Right cardiac atrium (tissue), 5 donors: ENCODE measurements around the gene AP1M2. TPM values are rescaled to one million over a fixed set of nuclear protein-coding genes. Genes with fewer than 3 reads are reported as not detected.
"Not testable (repeated sequence)": the region's sequence is repeated elsewhere in the genome, so short reads cannot be mapped to it uniquely, and the experiment has no call there.

Experiments used
- ATAC-seq, 2 donors: fragments of 200-7000 bp; cut with Tn5 transposase; one replicate each; pipeline versions ENCODE4 v1.8.0 to v1.9.1; 2020; ENCODE audit warnings: moderate library complexity in 2 of 2, mild to moderate bottlenecking in 1 of 2
- DNase-seq, 3 donors: peaks; one replicate each; pipeline ENCODE4 v3.0.0-alpha.2; 2020
- H3K27ac ChIP-seq: one replicate; pipeline ENCODE4 v1.5.1; 2013; ENCODE audit warnings: mild to moderate bottlenecking, low read length, control low read depth, moderate library complexity
- H3K27me3 ChIP-seq: one replicate; pipeline ENCODE4 v1.6.1; 2013; ENCODE audit not compliant: control insufficient read depth, insufficient read depth
- H3K4me1 ChIP-seq: one replicate; pipeline ENCODE4 v1.6.1; 2013; ENCODE audit warnings: low read length; ENCODE audit not compliant: control insufficient read depth, insufficient read depth
- H3K4me3 ChIP-seq: one replicate; pipeline ENCODE4 v1.5.1; 2013; ENCODE audit warnings: low read length, control low read depth
- H3K9me3 ChIP-seq: one replicate; pipeline ENCODE4 v1.6.1; 2013; ENCODE audit warnings: low read length; ENCODE audit not compliant: control insufficient read depth
- WGBS: extraction: QIAGEN DNeasy Blood & Tissue Kit; methylation state at CpG from one replicate; pipeline ENCODE4 v1.1.7; 2013; 5-methylcytosine and 5-hydroxymethylcytosine counted together
- intact Hi-C, 4 donors: fragments of 100-400 bp; cut with DNase I; formaldehyde crosslinking; loops; one replicate each; pipeline versions ENCODE4 v1.11.0 to v1.14.0; 2022 to 2023
- polyA plus RNA-seq: library from polyadenylated mRNA; stranded (reverse); fragments of 200-250 nt; gene quantifications from one replicate; pipeline ENCODE4 v1.2.3, GENCODE V29; 2013
- total RNA-seq, 4 donors: library from RNA; stranded (reverse); fragmentation: NEBNext Ultra II Directional; extraction: Animal tissue kit (Norgen Biotek cat#: 25700); gene quantifications; one replicate each; pipeline ENCODE4 v1.2.1, GENCODE V29; 2021
- donor health status: healthy with polysubstance abuse.
- donor health status: DM: no; HTN: yes; CAD: no.
- donor health status: DM: no; HTN: no; CAD: no.
- donor health status: DM: no; HTN: yes; CAD: no; lungs with severe emphysema.
- donor health status: DM: yes; HTN: yes; CAD: no.

The AP1M2 gene
- total and polyA plus RNA-seq, 5 donors = 0.09 TPM; not detected in 4

GRCh38 chr19:10562609-10563008, 24.5 kb downstream of the AP1M2 start:
- WGBS = 91% methylated on average over 5 of the region's 5 CpGs
- intact Hi-C loops = loop anchor here in 1 of 4 donors (10.0 kb wide), 1 partner anchor 58 kb away; the partner anchor contains the start of gene KEAP1

GRCh38 chr19:10560154-10560553, 27.0 kb downstream of the AP1M2 start:
- no peak for DNase-seq
- H3K27me3 ChIP-seq = no peaks in the 10 kb centered on the region
- H3K4me3 ChIP-seq = no peak overlapping the region
- no peak overlapping the region for H3K27ac ChIP-seq
- no peaks in the 10 kb centered on the region for H3K4me1 ChIP-seq
- H3K9me3 ChIP-seq = no peaks in the 10 kb centered on the region
- no peak for ATAC-seq
- intact Hi-C loops = loop anchor here in 1 of 4 donors (10.0 kb wide), 1 partner anchor 55 kb away; the partner anchor contains the start of gene KEAP1
- WGBS = 89% methylated on average over 7 of the region's 7 CpGs

More at GRCh38 chr19:10562609-10563008, 24.5 kb downstream of the AP1M2 start:
- no peaks in the 10 kb centered on the region for H3K27me3 ChIP-seq
- no peaks in the 10 kb centered on the region for H3K9me3 ChIP-seq
- no peak overlapping the region for H3K27ac ChIP-seq
- ATAC-seq (no peak), DNase-seq (peak in 1 of 3 donors; percentile 3)
- H3K4me1 ChIP-seq = no peaks in the 10 kb centered on the region
- no peak overlapping the region for H3K4me3 ChIP-seq

DNA sequence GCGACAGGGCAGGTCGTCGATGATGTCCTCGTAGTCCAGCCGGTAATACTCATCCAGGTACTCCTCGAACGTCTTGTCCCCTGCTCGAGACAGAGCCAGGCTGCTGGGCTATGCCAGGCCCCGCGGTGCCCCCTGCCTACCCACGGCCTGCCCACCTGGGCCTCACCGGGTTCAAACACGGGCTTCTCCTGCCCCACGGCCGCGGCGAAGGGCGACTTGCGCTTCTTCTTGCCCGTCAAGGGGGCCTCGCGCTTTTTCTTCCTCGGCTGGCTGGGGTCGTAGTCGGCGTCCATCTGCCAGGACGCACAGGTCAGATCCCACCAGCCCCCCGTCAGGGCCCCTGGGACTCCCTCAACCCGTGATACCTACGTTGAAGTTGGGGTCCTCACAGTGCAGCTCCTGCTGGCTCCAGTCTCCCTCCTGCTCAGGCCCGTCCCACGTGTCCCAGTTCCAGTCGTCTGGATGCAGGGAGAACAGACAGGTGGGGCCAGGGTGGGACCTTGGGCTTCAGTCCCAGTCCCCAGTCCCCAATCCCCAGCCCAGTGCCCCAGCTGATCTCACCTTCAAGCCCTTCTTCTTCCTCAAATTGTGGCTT, 29.4 kb downstream of the AP1M2 start:
- no peaks in the 10 kb centered on the region for H3K27me3 ChIP-seq
- no peaks in the 10 kb centered on the region for H3K4me1 ChIP-seq
- H3K27ac ChIP-seq = no peak overlapping the region
- H3K9me3 ChIP-seq = no peaks in the 10 kb centered on the region
- peak in 1 of 3 donors; percentile 64 for DNase-seq
- intact Hi-C loops = no loop called here
- ATAC-seq = peak in 1 of 2 donors; percentile 3
- no peak overlapping the region for H3K4me3 ChIP-seq
- 93% methylated on average over 33 of the region's 33 CpGs for WGBS

GRCh38 chr19:10555610-10555973, 31.5 kb downstream of the AP1M2 start:
- WGBS = 74% methylated on average over 7 of the region's 7 CpGs
- ATAC-seq (no peak), DNase-seq (no peak)
- no peaks in the 10 kb centered on the region for H3K9me3 ChIP-seq
- H3K27ac ChIP-seq = no peak overlapping the region
- H3K4me1 ChIP-seq = no peaks in the 10 kb centered on the region
- intact Hi-C loops = no loop called here
- H3K4me3 ChIP-seq = no peak overlapping the region
- H3K27me3 ChIP-seq = no peaks in the 10 kb centered on the region

- Histone ChIP-seq H3K4me1 (no peaks in the 10 kb centered on the region), H3K4me3 (no peak overlapping the region), H3K27me3 (no peaks in the 10 kb centered on the region), H3K9me3 (no peaks in the 10 kb centered on the region), H3K27ac (no peak overlapping the region)
- DNase-seq = peak in 1 of 3 donors; percentile 42
- no peak for ATAC-seq
- intact Hi-C loops = no loop called here
- 86% methylated on average over 30 of the region's 30 CpGs for WGBS
Observed at GRCh38 chr19:10554760-10555609, 32.1 kb downstream of the AP1M2 start.

- 61% methylated on average over 12 of the region's 12 CpGs for WGBS
- ATAC-seq (no peak), DNase-seq (peak in 1 of 3 donors; percentile 65)
- H3K9me3 ChIP-seq = no peaks in the 10 kb centered on the region
- intact Hi-C loops = no loop called here
- H3K27ac ChIP-seq = no peak overlapping the region
- H3K4me3 ChIP-seq = no peak overlapping the region
- no peaks in the 10 kb centered on the region for H3K27me3 ChIP-seq
- no peaks in the 10 kb centered on the region for H3K4me1 ChIP-seq
Observed at GRCh38 chr19:10553943-10554381, 33.1 kb downstream of the AP1M2 start.

GRCh38 chr19:10553087-10553667, 33.9 kb downstream of the AP1M2 start:
- 80% methylated on average over 13 of the region's 13 CpGs for WGBS
- Histone ChIP-seq H3K4me1 (no peaks in the 10 kb centered on the region), H3K4me3 (no peak overlapping the region), H3K27me3 (no peaks in the 10 kb centered on the region), H3K27ac (no peak overlapping the region), H3K9me3 (no peaks in the 10 kb centered on the region)
- intact Hi-C loops = no loop called here
- ATAC-seq (peak in 1 of 2 donors; percentile 22), DNase-seq (peak in 1 of 3 donors; percentile 57)

DNA sequence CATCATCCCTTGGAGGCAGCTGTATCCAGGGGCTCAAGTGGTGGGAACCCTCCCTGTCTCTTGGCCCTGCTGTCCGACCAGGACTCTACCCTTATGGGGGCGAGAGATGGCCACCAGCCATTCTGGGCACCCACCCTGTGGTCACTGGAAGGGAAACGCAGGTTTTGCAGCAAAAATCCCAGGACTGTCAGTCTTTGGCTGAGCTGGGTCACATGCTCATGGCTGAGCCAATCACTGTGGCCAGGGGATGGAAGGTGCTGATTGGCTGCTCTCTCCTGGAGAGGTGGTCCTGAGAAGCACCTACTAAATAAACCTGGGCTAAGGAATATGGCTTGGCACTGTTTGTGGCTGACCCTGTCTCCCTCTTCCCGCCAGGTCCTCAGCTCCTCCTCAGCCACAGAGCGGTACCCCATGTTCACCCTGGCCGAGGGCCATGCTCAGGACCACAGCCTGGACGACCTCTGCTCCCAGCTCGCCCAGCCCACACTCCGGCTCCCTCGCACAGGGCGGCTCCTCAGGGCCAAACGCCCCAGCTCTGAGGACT, 34.5 kb downstream of the AP1M2 start:
- Histone ChIP-seq H3K27me3 (no peaks in the 10 kb centered on the region), H3K4me1 (no peaks in the 10 kb centered on the region), H3K4me3 (no peak overlapping the region), H3K27ac (no peak overlapping the region), H3K9me3 (no peaks in the 10 kb centered on the region)
- 80% methylated on average over 12 of the region's 12 CpGs for WGBS
- intact Hi-C loops = no loop called here
- DNase-seq (no peak), ATAC-seq (peak; percentile 13 to 28)

GRCh38 chr19:10551698-10552301, 35.3 kb downstream of the AP1M2 start:
- no peak for DNase-seq
- Histone ChIP-seq H3K4me3 (no peak overlapping the region), H3K27ac (no peak overlapping the region), H3K27me3 (no peaks in the 10 kb centered on the region), H3K9me3 (no peaks in the 10 kb centered on the region), H3K4me1 (no peaks in the 10 kb centered on the region)
- peak in 1 of 2 donors; percentile 7 for ATAC-seq
- WGBS = 90% methylated on average over 12 of the region's 12 CpGs
- intact Hi-C loops = no loop called here

- intact Hi-C loops, H3K9me3 ChIP-seq, H3K27ac ChIP-seq, ATAC-seq, H3K27me3 ChIP-seq, H3K4me3 ChIP-seq, DNase-seq, H3K4me1 ChIP-seq: not testable (repeated sequence)
- WGBS = 94% methylated on average over 9 of the region's 9 CpGs
Observed at GRCh38 chr19:10551006-10551405, 36.1 kb downstream of the AP1M2 start.
